ENCODE results near the gene ESRRB.

GRCh38 chr14:76490111-76490510 lies 114.2 kb downstream of the ESRRB start:
- TF ChIP-seq POLR2A (IDR thresholded peaks at IDR 0.05) (no peak), CTCF (IDR thresholded peaks at IDR 0.05) (no peak)

All from gastroesophageal sphincter (tissue), 3 donors.